SK-N-SH (cell line): Measurements from ENCODE around the gene SMYD2. TPM values are rescaled to one million over a fixed set of nuclear protein-coding genes. Genes with fewer than 3 reads are reported as not detected.

Source experiments
- CTCF ChIA-PET: fragments of 300-600, 350-600 bp; formaldehyde crosslinking; extraction: SDS; loops from one replicate; lab custom pipeline; 2021; lab: Yijun Ruan, JAX
- POLR2A ChIA-PET: fragments of 350-600 bp; sonication (Branson Sonifier 250); formaldehyde crosslinking; extraction: SDS; loops from one replicate; lab custom pipeline; 2020; ENCODE audit warnings: antibody characterized with exemption, inconsistent platforms; lab: Yijun Ruan, JAX
- DNase-seq: peaks from one replicate; pipeline ENCODE4 v3.0.0; 2012
- H2AFZ ChIP-seq: fragments of 200-600 bp; sonication (generic); 2 replicates; pipeline ENCODE4 v1.8.1; 2016; ENCODE audit warnings: antibody characterized with exemption, mild to moderate bottlenecking, low read depth
- H3F3A ChIP-seq: fragments of 200-600 bp; sonication (generic); replicated peaks from 2 replicates; pipeline ENCODE3; 2016; ENCODE audit warnings: antibody characterized with exemption, mild to moderate bottlenecking; ENCODE audit not compliant: insufficient read depth
- H3K27ac ChIP-seq, 2 experiments: fragments of 200-500 bp in 1 of 2; fragments of 200-600 bp in 1 of 2; sonication (Bioruptor generic) in 1 of 2; sonication (generic), shearing (Covaris generic) in 1 of 2; 2 replicates each; pipeline versions ENCODE4 v1.5.1 to v1.6.1; 2014 to 2016; ENCODE audit warnings: low read depth in 2 of 2, inconsistent platforms in 1 of 2, low read length in 1 of 2, mild to moderate bottlenecking in 1 of 2, mixed read lengths in 1 of 2
- H3K27me3 ChIP-seq: fragments of 200-600 bp; sonication (generic), shearing (Covaris generic); 2 replicates; pipeline ENCODE4 v1.6.1; 2016; ENCODE audit warnings: mixed run types; ENCODE audit not compliant: insufficient read depth
- H3K36me3 ChIP-seq, 2 experiments: fragments of 200-500 bp in 1 of 2; fragments of 200-600 bp in 1 of 2; sonication (Bioruptor generic) in 1 of 2; sonication (generic) in 1 of 2; replicated peaks in 1 of 2; 2 replicates each; pipeline versions ENCODE3 to v1.5.1; 2014 to 2016; ENCODE audit warnings: low read length in 1 of 2, mild to moderate bottlenecking in 1 of 2; ENCODE audit not compliant: insufficient read depth in 2 of 2, control insufficient read depth in 1 of 2
- H3K4me1 ChIP-seq, 2 experiments: fragments of 200-500 bp in 1 of 2; fragments of 200-600 bp in 1 of 2; sonication (Bioruptor generic) in 1 of 2; sonication (generic), shearing (Covaris generic) in 1 of 2; 2 replicates each; pipeline versions ENCODE4 v1.5.1 to v1.6.1; 2014 to 2016; ENCODE audit warnings: low read depth in 1 of 2, low read length in 1 of 2, mixed run types in 1 of 2; ENCODE audit not compliant: insufficient read depth in 2 of 2, control insufficient read depth in 1 of 2
- H3K4me2 ChIP-seq: fragments of 200-600 bp; sonication (generic), shearing (Covaris generic); 2 replicates; pipeline ENCODE4 v1.6.1; 2017; ENCODE audit warnings: mixed run types
- H3K4me3 ChIP-seq, 2 experiments: fragments of 200-500 bp in 1 of 2; fragments of 200-600 bp in 1 of 2; sonication (Bioruptor generic) in 1 of 2; sonication (generic), shearing (Covaris generic) in 1 of 2; 2 replicates each; pipeline versions ENCODE4 v1.5.1 to v1.8.1; 2014 to 2016; ENCODE audit warnings: low read depth in 2 of 2, inconsistent platforms in 1 of 2, low read length in 1 of 2, mild to moderate bottlenecking in 1 of 2, mixed read lengths in 1 of 2, moderate library complexity in 1 of 2
- H3K79me2 ChIP-seq: fragments of 200-600 bp; sonication (generic); 2 replicates; pipeline ENCODE4 v1.8.1; 2017; ENCODE audit warnings: mild to moderate bottlenecking; ENCODE audit not compliant: insufficient read depth
- H3K9ac ChIP-seq: fragments of 200-600 bp; sonication (generic); 2 replicates; pipeline ENCODE4 v1.6.1; 2017; ENCODE audit warnings: mixed run types
- H3K9me2 ChIP-seq: fragments of 200-600 bp; sonication (generic); 2 replicates; pipeline ENCODE4 v1.6.1; 2017; ENCODE audit warnings: mixed run types
- H3K9me3 ChIP-seq: fragments of 200-600 bp; sonication (generic); 2 replicates; pipeline ENCODE4 v1.6.1; 2017; ENCODE audit warnings: mixed run types, mild to moderate bottlenecking, moderate library complexity
- H4K20me1 ChIP-seq: fragments of 200-600 bp; sonication (generic); 2 replicates; pipeline ENCODE4 v1.6.1; 2017; ENCODE audit warnings: mild to moderate bottlenecking, mixed run types; ENCODE audit not compliant: insufficient read depth
- ELF1 ChIP-seq: IDR thresholded peaks from 2 replicates; pipeline ENCODE4 v1.4.0; 2012
- EP300 ChIP-seq, 2 experiments: IDR thresholded peaks; 2 replicates each; pipeline versions ENCODE4 v1.4.0 to v1.6.1; 2012; ENCODE audit warnings: borderline replicate concordance in 1 of 2, low read depth in 1 of 2, low read length in 1 of 2
- EZH2phosphoT487 ChIP-seq: fragments of 200-600 bp; sonication (generic); IDR thresholded peaks from 2 replicates; pipeline ENCODE4 v1.6.1; 2017; ENCODE audit warnings: low read depth, mixed run types, mild to moderate bottlenecking, antibody characterized with exemption, moderate library complexity, borderline replicate concordance
- GATA2 ChIP-seq: sonication (generic); formaldehyde crosslinking; IDR thresholded peaks from 2 replicates; pipeline ENCODE4 v1.5.0; 2020; ENCODE audit warnings: mild to moderate bottlenecking, missing genetic modification reagents
- JUND ChIP-seq: IDR thresholded peaks from 2 replicates; pipeline ENCODE4 v1.4.0; 2012
- MEF2A ChIP-seq: IDR thresholded peaks from 2 replicates; pipeline ENCODE4 v1.4.0; 2012; ENCODE audit warnings: low read depth, borderline replicate concordance
- MXI1 ChIP-seq: IDR thresholded peaks from 2 replicates; pipeline ENCODE4 v1.6.1; 2012; ENCODE audit warnings: mild to moderate bottlenecking, low read depth, low read length, improper control_type of control experiment
- NRF1 ChIP-seq: IDR thresholded peaks from 2 replicates; pipeline ENCODE4 v1.6.1; 2012; ENCODE audit warnings: low read depth, mild to moderate bottlenecking, low read length
- POLR2AphosphoS5 ChIP-seq: IDR thresholded peaks from 2 replicates; pipeline ENCODE4 v1.6.1; 2012; ENCODE audit warnings: low read depth, low read length
- RCOR1 ChIP-seq: fragments of 150-350 bp; IDR thresholded peaks from 2 replicates; pipeline ENCODE4 v1.6.1; 2017; ENCODE audit warnings: antibody characterized with exemption, low read length
- RFX5 ChIP-seq: IDR thresholded peaks from 2 replicates; pipeline ENCODE4 v1.6.1; 2012; ENCODE audit warnings: mild to moderate bottlenecking, improper control_type of control experiment, low read length
- TCF12 ChIP-seq: IDR thresholded peaks from 2 replicates; pipeline ENCODE4 v1.4.0; 2012
- YY1 ChIP-seq: IDR thresholded peaks from 2 replicates; pipeline ENCODE4 v1.4.0; 2012; ENCODE audit warnings: low read depth, mild to moderate bottlenecking
- WGBS: methylation state at CpG from one replicate; pipeline ENCODE4 v1.1.6; 2017; ENCODE audit warnings: low lambda C conversion rate; 5-methylcytosine and 5-hydroxymethylcytosine counted together
- polyA plus RNA-seq, 3 experiments: library from polyadenylated mRNA; depleted of rRNA; stranded (reverse); fragments of >200 nt; gene quantifications; 2 replicates each; pipeline ENCODE4 v1.2.3, GENCODE V29; 2012
- TF ChIP-seq, protein P1 (sequence below): fragments of 150-350 bp; IDR thresholded peaks from 2 replicates; pipeline ENCODE4 v1.6.1; 2016; ENCODE audit warnings: mild to moderate bottlenecking, low read depth, low read length
- TF ChIP-seq, protein P2 (sequence below): IDR thresholded peaks from 2 replicates; pipeline ENCODE4 v1.4.0; 2012; ENCODE audit warnings: low read depth
- TF ChIP-seq, protein P3 (sequence below): IDR thresholded peaks from 2 replicates; pipeline ENCODE4; 2012
- TF ChIP-seq, protein P4 (sequence below): IDR thresholded peaks from 2 replicates; pipeline ENCODE4 v1.4.0; 2012; ENCODE audit warnings: low read depth, borderline replicate concordance

SMYD2 gene
- polyA plus RNA-seq, 1 of the 3 experiments (the other 2 are of a cell fraction) = 23.1 TPM

DNA sequence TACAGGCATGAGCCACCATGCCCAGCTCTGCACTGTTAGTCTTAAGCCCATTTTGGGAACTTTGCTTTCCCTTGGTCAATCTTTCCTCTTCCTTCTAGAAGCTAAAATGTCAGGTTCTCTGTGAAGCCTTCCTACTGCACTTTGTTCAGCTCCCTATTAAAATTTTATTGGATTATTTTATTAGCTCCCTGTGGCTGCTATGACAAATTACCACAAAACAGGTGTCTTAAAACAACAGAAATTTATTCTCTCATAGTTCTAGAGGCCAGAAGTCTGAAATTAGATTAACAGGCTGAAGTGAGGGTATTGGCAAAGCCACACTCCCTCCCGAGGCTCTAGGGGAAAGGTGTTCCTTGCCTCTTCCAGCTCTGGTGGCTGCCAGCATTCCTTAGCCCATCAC, 4.2 kb upstream of the SMYD2 start:
- peaks cover 8% of the 10 kb centered on the region for H3F3A ChIP-seq
- H3K36me3 ChIP-seq = no peaks in the 10 kb centered on the region
- H3K9me2 ChIP-seq = no peaks in the 10 kb centered on the region
- H4K20me1 ChIP-seq = no peaks in the 10 kb centered on the region
- TF ChIP-seq EZH2phosphoT487 (no peak), RFX5 (no peak), MEF2A (no peak), GATA2 (CRISPR knock-in tag) (no peak), JUND (no peak), RCOR1 (no peak), EP300 (IDR thresholded peaks at IDR 0.05; ENCODE audit: borderline replicate concordance in 1 of 2, low read depth in 1 of 2, low read length in 1 of 2) (no peak), MXI1 (no peak), NRF1 (no peak), YY1 (no peak), ELF1 (no peak), TCF12 (no peak), POLR2AphosphoS5 (no peak)
- TF ChIP-seq, protein P1, sequence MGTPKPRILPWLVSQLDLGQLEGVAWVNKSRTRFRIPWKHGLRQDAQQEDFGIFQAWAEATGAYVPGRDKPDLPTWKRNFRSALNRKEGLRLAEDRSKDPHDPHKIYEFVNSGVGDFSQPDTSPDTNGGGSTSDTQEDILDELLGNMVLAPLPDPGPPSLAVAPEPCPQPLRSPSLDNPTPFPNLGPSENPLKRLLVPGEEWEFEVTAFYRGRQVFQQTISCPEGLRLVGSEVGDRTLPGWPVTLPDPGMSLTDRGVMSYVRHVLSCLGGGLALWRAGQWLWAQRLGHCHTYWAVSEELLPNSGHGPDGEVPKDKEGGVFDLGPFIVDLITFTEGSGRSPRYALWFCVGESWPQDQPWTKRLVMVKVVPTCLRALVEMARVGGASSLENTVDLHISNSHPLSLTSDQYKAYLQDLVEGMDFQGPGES = no peak
- TF ChIP-seq, protein P2, sequence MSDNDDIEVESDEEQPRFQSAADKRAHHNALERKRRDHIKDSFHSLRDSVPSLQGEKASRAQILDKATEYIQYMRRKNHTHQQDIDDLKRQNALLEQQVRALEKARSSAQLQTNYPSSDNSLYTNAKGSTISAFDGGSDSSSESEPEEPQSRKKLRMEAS = no peak
- TF ChIP-seq, protein P3, sequence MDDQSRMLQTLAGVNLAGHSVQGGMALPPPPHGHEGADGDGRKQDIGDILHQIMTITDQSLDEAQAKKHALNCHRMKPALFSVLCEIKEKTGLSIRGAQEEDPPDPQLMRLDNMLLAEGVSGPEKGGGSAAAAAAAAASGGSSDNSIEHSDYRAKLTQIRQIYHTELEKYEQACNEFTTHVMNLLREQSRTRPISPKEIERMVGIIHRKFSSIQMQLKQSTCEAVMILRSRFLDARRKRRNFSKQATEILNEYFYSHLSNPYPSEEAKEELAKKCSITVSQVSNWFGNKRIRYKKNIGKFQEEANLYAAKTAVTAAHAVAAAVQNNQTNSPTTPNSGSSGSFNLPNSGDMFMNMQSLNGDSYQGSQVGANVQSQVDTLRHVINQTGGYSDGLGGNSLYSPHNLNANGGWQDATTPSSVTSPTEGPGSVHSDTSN = no peak
- TF ChIP-seq, protein P4, sequence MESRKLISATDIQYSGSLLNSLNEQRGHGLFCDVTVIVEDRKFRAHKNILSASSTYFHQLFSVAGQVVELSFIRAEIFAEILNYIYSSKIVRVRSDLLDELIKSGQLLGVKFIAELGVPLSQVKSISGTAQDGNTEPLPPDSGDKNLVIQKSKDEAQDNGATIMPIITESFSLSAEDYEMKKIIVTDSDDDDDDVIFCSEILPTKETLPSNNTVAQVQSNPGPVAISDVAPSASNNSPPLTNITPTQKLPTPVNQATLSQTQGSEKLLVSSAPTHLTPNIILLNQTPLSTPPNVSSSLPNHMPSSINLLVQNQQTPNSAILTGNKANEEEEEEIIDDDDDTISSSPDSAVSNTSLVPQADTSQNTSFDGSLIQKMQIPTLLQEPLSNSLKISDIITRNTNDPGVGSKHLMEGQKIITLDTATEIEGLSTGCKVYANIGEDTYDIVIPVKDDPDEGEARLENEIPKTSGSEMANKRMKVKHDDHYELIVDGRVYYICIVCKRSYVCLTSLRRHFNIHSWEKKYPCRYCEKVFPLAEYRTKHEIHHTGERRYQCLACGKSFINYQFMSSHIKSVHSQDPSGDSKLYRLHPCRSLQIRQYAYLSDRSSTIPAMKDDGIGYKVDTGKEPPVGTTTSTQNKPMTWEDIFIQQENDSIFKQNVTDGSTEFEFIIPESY = no peak
- no peak overlapping the region for H2AFZ ChIP-seq
- H3K9me3 ChIP-seq = no peaks in the 10 kb centered on the region
- H3K4me1 ChIP-seq = peaks cover 3 to 9% of the 10 kb centered on the region in 2 experiments; a peak in 2 of 4 replicates
- POLR2A ChIA-PET = interaction anchor here (1.3 kb wide), 1 partner anchor 15 kb away, joined by 4 read pairs; no protein-coding TSS in a partner anchor
- WGBS = 75% methylated on average over 1 of the region's 1 CpG
- DNase-seq = no peak
- H3K4me2 ChIP-seq = no peak overlapping the region
- no peak overlapping the region for H3K9ac ChIP-seq
- no peak overlapping the region for H3K27ac ChIP-seq
- CTCF ChIA-PET = interaction anchor here (1.2 to 3.0 kb wide), 3 partner anchors 15 to 52 kb away, joined by 4 to 18 read pairs (median 4); no protein-coding TSS in a partner anchor
- H3K27me3 ChIP-seq = no peaks in the 10 kb centered on the region
- no peaks in the 10 kb centered on the region for H3K79me2 ChIP-seq
- no peak overlapping the region for H3K4me3 ChIP-seq
